Kidney glomerular epithelial cell (primary cell): ENCODE data around the gene FBXL20.
"Not testable (repeated sequence)": the region's sequence is repeated elsewhere in the genome, so short reads cannot be mapped to it uniquely, and the experiment has no call there.

ENCODE experiments used
- DNase-seq: peaks from one replicate; lab custom pipeline; 2025; lab: John Stamatoyannopoulos, UW

The FBXL20 gene, protein sequence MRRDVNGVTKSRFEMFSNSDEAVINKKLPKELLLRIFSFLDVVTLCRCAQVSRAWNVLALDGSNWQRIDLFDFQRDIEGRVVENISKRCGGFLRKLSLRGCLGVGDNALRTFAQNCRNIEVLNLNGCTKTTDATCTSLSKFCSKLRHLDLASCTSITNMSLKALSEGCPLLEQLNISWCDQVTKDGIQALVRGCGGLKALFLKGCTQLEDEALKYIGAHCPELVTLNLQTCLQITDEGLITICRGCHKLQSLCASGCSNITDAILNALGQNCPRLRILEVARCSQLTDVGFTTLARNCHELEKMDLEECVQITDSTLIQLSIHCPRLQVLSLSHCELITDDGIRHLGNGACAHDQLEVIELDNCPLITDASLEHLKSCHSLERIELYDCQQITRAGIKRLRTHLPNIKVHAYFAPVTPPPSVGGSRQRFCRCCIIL

DNA sequence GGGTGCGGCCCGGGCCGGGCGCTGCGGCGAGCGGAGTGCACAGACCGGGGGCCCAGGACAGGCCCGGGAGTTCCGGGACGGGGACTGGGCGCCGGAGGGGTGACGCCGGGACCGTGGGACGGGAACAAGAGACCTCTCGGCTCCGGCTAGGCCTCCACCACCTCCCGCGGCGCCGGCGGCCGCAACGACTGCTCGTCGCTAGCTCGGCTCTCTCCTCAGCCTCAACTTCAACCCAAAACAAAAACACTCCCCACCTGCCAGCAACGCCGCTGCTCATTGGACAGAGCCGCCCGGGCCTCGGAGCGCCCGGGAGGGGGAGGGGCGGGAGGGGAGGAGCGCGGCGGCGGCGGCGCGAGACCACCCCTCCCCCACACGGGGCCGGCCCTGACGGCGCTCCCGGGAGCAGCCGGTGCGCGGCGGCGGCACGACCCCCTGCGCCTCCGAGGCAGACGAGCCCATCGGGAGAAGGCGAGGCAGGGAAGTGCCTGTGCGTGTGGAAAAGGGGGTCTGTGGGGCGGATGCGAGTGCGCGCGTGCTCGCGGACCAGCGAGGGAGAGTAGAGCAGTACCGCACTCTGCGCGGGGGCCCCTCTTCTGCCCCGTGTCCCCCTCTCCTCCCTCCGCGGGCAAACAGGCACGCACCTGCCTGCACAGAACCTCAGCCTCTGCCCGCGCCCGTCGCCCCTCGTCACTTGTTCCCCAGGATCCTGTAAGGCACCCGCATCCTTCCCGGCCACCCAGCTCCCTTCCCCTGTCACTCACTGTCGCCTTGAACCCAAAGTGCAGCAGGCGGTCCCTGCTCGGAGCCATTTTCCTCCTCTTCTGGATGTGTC is at the start of gene FBXL20:
Gene FBXL20 (minus strand): TSS at position 215 of the 832 bp plus-strand sequence. CDS start 224 bp downstream, outside the sequence.
- peak; percentile 79 for DNase-seq

DNA sequence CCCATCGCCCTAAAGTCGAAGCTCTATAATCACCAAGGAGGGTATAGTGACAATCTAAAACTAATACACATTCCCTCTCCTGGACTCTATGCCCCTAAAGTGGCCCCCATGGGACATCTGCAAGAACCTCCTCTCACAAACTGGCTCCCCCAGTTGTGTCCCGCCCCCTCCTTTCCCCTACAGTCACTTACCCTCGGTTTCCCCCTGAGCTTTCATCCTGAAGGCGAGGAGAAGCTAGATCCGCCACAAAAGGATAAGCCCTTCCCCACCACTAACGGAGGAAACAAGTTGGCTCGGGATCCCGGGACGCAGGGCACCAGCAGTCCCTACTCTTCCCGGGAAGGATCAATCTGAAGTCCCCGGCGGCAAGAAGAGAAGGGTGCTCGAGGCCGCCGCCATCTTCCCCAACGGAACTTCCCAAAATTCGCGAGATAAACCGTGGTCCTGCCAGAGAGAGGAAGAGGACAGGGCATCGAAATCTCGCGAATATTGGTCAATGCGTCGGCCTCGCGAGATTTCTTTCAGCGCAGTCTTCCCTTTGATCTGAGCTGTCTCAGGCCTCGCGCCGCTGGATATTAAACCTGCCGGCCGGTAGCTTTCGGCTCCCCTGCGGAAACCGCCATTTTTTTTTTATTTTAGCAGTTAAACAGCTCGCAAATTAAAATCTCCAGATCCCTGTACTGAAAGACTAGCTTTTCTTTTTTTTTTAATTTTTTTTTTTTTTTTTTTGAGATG is 49.6 kb upstream of the FBXL20 start, which contains the start of gene MED1:
Gene MED1 (minus strand): TSS at position 417 of the 735 bp plus-strand sequence. CDS start 201 bp downstream, at position 216.
- peak; percentile 96 for DNase-seq

DNA sequence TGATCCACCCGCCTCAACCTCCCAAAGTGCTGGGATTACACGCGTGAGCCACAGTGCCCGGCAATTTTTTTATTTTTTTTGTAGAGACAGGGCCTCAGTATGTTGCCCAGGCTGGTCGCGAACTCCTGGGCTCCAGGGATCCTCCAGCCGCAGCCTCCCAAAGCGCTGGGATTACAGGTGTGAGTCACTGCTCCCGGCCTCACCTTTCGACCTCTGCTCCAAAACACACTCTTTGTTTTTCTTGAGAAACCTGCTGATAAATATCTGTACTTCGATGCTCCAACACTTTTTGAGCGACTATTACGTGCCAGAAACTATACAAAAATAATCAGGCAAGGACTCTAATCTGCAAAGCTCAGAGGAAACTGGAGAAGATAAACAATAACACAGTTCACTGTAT is 48.6 kb upstream of the FBXL20 start:
- DNase-seq: no peak

DNA sequence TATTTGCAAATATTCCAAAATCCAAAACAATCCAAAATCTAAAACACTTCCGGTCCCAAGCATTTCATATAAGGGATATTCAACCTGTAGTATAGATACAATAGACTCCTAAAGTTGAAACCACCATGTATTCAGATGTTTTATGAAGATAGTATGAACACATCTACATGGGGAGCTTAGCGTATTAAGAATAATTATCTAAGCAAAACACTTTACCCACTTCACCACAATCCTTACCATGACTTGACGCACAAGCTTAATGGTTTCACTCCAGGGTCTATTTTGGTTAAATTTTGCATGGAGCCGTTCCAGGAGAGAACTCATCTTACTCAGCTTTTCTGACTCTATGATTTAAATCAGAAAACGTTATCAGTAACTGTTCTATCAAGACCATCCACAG is 46.1 kb upstream of the FBXL20 start:
- no peak for DNase-seq

DNA sequence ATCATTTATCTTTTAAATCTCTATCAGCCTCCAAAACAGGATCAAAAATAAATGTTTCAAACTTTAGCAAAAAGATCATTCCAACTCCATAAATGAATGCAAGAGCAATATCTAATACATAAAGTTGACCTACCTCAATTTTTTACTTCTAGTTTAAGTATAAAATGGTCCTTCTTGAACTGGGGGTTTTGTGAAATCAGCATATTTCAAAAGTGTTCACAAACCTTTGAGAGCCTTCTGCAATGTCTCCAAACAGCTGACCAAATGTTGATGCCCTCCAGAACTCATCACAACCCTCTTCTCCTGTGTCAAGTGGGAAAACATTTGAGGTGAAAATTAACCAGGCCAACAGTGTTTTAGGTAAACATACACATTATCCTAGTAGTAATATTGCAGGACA is 41.9 kb upstream of the FBXL20 start:
- DNase-seq: no peak

DNA sequence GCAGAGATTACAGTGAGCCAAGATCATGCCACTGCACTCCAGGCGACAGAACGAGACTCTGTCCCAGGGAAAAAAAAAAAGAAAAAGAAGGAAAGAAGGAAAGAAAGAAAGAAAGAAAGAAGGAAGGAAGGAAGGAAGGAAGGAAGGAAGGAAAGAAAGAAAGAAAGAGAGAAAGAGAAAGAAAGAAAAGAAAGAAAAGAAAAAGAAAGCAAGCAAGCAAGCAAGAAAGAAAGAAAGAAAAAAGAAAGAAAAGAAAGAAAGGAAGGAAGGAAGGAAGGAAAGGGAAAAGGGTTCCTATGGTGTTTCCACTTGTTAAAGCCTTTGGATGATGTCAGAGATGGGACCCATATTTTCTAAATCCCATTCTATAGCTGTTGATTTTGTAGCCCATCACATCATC is 38.4 kb upstream of the FBXL20 start:
- DNase-seq: not testable (repeated sequence)

DNA sequence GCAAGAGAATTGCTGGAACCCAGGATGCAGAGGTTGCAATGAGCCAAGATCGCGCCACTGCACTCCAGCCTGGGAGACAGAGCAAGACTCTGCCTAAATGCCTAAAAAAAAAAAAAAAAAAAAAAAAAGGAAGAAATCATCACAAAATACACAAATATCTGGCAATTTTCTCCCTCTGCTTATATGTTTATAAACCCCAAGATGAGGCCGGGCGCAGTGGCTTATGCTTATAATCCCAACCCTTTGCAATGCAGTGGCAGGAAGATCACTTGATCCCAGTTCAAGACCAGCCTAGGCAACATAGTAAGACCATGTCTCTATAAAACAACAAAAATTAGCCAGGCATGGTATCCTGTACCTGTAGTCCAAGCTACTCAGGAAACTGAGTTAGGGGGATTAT is 28.2 kb upstream of the FBXL20 start:
- no peak for DNase-seq

DNA sequence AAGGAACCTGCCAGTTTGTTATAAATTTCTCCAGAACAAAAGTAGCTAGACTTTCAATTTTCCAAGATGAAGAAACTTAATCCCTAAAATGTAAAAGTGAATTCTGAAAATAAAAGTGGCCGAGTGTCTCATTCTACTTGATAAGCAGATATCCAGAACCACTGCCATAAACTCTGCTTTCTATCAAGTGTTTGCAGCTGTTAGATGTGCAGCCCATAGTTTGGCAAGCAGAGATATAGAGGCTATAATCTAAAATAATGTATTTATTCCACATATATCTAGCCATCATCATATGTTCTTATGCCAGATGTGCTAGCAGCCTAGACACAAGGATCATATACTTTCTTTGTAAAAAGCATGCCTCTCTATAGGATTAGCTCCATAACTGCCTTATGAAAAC is 14.7 kb upstream of the FBXL20 start:
- DNase-seq: no peak

DNA sequence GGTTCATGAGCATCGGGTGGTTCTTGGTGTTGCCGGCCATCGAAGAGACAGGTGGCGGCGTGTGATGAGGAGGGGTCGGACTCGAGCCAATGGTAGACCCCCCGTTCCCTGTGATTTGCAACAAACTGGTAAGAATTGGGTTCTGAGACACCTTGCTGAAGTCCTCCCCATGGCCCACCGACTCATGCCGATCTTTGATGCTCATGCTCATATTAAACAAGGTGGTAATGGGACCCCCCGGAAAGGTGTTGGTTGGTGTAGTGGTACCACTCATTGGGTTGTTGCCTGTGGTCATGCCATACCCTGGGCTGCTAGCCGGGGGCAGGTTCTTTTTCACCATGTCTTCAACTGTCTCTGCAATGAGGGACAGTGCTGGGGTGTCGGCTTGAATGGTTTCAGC is 8.9 kb upstream of the FBXL20 start:
- no peak for DNase-seq

DNA sequence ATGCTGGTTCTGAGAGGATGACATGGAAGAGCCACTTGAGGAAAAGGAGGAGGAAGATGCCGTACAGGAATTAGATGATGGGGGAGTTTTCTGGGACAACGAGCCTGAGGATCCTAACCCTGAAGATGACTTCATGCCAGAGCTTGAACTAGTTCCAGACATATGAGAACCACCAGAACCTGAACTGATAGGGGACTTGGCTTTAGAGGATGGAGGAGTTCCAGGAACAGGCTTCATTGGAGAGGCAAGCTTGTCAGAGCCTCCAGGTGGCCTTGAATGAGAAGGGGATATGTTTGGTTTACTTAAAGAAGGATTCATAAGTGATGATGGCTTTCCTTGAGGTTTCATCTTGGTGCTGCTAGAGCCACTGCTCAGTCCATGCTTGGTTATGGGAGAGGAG is 6.9 kb upstream of the FBXL20 start:
- no peak for DNase-seq

DNA sequence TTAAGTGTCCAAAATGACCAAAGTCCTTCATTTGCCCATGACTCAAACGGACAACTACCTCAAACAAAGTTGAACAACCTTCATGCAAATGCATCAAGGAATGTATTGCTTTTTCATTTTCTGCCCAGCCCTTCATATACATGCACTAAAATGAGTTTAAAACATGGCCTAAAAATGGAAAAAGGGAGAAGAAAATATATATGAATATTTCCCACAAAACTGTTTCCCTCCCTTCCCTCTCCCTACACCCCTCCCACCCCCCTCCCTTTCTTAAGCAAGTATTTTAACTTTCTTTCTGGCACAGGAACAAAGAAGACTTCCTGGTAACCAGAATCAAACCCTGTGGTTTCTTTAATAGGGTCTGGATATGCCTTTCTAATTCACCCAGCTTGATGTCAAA is 5.5 kb upstream of the FBXL20 start:
- no peak for DNase-seq

DNA sequence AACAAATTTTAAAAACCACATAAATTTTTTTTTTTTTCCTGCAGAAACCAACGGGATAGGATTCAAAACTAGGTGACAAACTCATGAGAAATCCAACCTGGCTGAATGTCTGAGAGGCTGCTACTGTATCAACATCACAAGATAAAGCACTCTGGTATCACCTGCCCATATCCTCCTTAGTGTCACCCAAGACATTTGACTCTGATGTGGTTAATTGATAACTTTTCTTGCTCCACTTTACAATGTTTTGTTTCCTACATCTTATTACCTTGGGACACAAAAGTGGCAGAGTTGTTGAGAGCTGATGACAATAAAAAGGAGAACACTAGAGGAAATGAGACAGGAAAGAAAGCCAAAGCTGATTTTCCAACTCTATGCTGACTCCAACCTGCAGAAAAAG is 4.0 kb upstream of the FBXL20 start:
- no peak for DNase-seq

DNA sequence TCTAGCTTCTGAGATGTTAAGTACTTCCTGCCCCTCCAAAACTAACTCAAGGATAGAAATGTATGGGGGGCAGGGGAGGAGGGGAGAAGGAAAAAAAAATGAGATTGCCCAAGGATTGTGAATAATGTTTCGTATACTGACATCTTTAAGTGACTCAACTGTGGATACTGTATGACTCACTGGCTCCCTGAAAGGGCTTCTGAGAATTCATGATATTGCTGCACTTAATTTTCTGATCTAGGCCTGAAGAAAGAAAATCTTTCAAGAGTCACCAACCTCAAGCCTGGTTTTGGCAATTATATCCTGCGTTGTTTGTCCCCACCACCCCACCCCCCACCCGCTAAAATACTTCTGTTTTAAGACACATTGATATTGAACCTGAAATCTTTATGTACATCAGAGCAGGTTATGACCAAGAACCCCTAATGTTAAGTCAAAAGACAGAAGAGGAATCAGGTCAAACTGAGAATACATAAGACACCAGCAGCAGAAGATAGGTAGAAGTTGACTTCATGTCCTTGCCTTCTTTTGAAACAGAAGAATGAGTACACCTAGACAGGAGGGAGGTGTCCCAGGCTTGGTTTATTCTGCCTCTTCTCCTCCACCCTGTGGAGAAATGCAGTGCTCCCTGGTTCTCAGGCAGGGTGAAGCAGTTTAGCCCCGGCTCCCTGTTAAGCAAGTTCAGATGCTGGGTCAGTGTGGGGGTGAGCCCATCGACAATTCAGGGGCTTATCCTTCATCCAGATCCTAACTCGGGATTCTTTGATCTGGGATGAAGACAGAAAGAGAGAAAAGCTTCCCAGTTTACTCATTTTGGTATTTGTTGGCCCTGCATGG is 3.3 kb upstream of the FBXL20 start:
- peak; percentile 45 for DNase-seq

DNA sequence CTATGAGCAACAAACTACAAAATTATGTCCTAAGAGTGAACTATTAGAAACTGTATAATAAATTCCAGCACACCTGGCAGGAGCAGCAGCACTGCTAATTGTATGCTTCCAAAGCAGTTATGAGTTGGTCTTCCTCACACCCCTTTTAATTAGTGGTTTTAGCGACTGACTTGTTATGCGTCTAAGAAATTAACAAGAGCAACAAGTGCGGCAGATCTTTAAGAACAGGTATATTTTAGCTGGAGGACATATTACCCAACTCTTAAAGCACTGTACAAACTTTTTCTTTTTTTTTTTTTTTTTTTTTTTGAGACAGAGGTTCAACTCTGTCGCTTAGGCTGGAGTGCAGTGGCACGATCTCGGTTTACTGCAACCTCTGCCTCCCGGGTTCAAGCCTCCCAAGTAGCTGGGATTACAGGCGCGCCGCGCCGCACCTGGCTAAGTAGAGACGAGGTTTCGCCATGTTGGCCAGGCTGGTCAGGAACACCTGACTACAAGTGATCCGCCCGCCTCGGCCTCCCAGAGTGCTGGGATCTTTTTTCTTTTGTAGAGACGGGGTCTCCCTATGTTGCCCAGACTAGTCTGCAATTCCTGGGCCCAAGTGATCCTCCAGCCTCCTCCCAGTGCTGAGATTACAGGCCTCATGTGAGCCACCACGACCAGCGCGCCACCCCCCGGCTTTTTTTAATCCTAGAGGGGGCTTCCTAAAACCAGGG is 1.6 kb upstream of the FBXL20 start:
- no peak for DNase-seq

DNA sequence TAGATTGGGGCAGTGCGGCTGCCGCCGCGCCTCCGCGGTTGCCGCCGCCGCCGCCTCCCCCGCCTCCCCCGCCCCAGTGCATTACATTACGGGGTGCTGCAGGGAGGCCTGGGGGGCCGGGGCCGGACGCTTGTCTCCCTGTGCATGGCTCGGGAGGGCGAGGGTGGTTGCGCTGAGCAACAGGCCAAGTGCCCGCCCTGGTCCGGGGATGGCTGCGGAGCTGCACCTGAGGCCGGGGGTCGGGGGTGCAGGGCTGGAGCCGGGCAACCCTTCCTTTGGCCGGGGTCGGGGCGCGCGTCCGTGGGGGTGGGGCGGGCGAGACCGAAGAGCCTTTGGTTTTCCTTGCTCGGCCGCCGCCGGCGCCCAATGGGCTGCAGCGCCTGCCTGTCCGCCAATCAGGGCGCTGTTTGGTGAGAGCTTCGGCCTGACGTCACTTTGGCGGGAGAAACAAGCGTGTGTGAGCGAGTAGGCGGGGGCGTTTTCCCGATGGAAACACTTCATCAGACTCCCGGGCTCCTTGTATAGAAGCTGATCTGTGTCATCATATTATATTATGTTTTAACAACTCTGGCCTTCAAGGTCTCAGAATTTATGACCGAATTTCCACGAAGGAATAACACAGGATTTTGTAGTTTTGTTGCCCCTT is 941 bp upstream of the FBXL20 start:
- peak; percentile 79 for DNase-seq

DNA sequence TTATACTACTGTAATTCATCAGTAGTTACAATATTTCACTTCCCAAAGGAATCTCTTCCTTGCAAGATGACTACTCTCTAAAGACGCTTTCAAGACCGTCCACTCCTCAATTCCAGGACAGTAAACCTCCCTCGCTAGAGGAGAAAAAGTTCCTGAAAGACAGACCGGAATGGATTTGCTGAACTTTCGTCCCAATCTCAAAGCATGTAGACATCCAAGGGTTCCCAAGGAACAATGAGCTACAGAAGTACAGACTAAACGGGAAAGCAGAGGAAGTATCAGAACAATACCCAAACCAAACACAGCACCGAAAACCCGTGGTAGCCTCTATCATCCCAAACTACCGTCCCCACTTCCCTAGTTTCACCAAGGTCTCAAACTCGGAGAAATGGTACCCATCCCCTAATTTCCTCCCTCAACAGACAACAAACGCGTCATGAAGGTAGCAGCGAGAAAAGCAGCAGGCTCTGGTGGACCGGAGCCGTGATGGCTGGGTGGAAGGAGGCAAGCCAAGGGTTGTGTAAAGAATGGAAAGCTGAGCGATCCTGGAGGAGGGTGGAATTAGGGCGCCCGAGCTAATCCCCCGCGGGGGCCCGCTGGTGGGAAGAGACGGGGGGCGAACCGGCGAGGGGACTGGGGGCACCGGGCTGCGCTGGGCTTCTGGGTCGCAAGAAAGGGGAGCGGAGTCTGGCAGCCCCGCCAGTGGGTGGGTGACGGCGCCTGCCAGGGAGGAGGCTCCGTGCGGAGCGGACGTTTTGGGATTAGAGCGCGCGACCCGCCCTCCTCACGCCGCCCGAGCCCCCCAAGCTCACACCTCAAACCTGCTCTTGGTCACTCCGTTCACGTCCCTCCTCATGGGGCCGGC is 647 bp downstream of the FBXL20 start:
- DNase-seq: no peak

DNA sequence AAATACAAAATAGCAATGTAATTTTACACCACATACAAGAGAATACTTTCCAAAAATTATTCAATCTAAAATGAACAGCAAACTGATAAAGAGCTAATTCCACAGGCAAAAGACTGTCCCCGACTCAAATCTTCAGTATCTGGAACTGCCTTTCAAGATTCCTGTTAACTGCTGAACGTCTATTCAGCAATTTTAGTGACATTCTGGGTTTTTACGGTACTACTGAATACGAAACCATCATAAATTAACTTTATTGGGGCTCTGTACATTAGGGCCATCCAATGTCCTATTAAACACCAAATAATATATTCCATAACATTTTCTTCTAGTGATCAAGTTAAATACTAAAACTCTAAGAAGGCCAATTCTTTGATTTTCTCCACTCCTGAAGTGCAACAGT is 1.6 kb downstream of the FBXL20 start:
- no peak for DNase-seq

DNA sequence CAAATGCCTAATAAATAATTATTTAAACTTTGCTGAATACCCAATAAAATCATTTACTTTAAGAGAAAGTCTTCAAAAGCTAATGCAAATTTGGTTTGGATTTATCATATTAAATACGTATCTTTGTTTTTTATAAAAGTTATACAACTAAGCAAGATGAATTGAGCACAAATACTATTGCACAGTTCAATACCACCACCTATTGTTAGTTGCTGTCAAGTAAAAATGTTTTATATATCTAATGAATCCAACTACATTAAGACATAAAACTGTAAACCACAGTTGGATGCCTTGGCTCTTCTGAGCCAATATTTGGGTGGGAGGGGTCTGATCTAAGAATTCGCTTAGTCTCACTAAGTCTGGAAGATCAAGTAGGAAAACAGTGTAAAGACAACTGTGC is 7.7 kb downstream of the FBXL20 start:
- no peak for DNase-seq

DNA sequence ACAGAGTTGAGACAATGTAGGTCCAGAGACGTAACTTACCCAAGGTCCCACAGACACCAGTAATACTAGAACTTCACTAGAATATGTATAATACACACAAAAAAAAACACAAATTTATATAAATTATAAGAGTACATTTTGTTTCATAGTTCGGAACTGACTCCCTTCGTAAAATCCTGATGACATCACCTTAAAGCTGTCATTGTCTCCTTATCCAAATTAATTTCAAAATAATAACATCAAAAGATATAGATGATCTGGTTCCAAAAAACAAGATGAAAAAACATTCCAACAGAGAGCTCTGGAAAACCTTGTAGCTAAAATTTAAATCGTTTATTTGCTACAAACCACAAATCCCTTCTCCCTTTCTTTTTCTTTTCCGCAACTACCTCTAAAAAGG is 10.0 kb downstream of the FBXL20 start:
- DNase-seq: no peak
